ENCODE data around the gene SH3PXD2B. TPM values are rescaled to one million over a fixed set of nuclear protein-coding genes. Genes with fewer than 3 reads are reported as not detected.
"Not testable (repeated sequence)": the region's sequence is repeated elsewhere in the genome, so short reads cannot be mapped to it uniquely, and the experiment has no call there.

SH3PXD2B gene
- polyA plus RNA-seq, 6 donors from 2014 or later = not detected

DNA sequence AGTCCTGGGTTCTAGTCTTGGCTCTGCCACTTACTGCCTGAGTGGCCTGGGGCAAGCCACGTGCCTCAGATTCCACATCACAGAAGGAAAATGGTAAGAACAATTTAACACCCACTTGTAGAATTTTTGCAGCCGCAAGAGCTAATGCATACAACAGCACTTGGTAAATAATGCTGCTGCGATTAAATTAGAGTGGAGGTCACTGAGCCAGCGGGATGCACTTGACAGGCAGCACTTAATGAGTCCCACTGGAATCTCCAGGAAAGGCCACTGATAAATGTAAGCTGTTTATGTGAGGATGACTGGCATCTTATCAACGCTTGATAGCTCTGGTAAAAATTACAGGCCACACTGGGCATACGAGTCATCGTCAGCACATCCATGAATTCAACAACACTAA, 111.4 kb downstream of the SH3PXD2B start:
- Mint-ChIP-seq H3K27ac (peak overlapping the region in 1 of 6 donors; percentile 40), H3K27me3 (peaks cover 6 to 16% (median 11%) of the 10 kb centered on the region in 3 donors), H3K4me1 (no peaks in the 10 kb centered on the region), H3K4me3 (no peak overlapping the region), H3K36me3 (no peaks in the 10 kb centered on the region), H3K9me3 (no peaks in the 10 kb centered on the region)
- no peak for ATAC-seq (ENCODE audit: low read depth in 2 of 2)
- DNase-seq = no peak

DNA sequence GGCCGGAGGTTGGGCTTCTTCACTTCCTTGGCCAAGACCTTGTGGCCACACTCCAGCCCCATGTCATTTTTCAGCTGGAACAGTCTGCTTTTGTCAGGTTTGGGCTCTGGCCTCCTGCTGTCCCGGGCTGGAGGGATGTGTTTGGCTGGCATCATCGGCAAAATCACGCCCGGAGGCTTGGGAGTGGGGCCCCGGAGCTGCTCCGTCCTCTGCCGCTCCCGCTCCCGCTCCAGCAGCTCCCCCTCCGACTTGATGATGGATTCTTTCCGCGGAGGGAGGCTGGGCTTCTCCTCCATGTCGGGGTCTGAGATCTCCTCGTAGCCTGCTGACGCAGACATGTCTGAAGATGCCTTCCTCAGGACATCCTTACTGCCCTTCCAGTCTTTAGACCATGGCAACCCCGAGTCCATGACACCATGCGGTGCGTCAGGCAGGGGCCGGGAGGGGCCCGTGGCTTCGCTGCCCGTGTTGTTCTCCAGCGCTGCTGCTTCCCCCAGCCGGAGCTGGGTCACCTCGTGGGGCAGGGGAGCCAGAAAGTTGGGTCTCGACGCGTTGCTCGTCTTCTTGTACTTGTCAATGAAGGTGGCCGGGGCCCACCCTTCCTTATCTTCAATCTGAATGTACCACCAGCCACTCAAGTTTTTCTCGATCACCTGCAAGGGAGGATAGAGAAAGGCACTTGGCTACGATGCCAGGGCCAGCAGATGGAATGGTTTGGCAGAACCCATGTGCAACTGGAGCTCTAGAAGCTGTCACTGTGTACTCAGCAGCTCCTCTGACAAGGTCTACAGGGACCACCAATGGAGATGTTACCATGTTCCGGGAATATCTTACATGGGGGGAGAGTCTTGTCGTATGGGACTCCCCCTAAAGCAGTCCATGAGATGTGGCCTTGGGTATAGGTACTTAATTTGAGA, 114.8 kb downstream of the SH3PXD2B start:
- ATAC-seq (ENCODE audit: low read depth in 2 of 2) = no peak
- no peaks in the 10 kb centered on the region for H3K36me3 Mint-ChIP-seq
- no peak overlapping the region for H3K4me3 Mint-ChIP-seq
- DNase-seq = no peak
- H3K4me1 Mint-ChIP-seq = no peaks in the 10 kb centered on the region
- H3K27ac Mint-ChIP-seq = no peak overlapping the region
- H3K9me3 Mint-ChIP-seq = no peaks in the 10 kb centered on the region
- H3K27me3 Mint-ChIP-seq = peaks cover 11 to 26% (median 26%) of the 10 kb centered on the region in 3 donors

DNA sequence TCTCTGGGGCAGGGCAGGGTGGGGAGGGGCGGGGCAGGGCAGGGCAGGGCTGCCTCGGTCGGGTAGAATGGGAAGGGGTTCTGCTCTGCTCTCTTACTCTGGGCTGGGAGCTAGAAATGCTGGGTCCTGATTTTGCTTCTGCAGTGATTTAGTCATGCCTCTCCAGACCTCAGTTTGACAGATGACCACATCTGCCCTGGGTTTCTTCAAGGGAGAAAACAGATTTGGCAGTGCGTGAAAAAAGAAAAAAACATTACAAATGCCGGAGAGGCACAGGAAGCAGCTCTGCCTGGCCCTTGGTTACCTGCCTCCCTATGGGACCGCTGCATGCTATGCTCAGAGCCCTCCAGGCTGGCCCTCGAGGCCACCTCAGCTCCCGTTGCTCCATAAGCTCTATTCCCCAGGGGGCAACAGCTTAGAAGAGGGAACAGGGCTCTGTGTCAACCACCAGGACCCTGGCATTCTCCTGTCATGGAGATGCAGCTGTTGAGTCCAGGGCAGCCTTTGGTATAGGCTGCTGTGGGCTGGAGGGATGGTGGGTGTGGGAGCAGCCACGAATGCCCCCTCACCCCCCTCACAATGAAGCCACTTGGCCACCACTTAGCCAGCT, 117.5 kb downstream of the SH3PXD2B start:
- no peak for ATAC-seq (ENCODE audit: low read depth in 2 of 2)
- Mint-ChIP-seq H3K4me3 (no peak overlapping the region), H3K36me3 (no peaks in the 10 kb centered on the region), H3K9me3 (no peaks in the 10 kb centered on the region), H3K27ac (no peak overlapping the region), H3K4me1 (no peaks in the 10 kb centered on the region), H3K27me3 (peaks cover 11 to 26% (median 26%) of the 10 kb centered on the region in 3 donors)
- DNase-seq = no peak

DNA sequence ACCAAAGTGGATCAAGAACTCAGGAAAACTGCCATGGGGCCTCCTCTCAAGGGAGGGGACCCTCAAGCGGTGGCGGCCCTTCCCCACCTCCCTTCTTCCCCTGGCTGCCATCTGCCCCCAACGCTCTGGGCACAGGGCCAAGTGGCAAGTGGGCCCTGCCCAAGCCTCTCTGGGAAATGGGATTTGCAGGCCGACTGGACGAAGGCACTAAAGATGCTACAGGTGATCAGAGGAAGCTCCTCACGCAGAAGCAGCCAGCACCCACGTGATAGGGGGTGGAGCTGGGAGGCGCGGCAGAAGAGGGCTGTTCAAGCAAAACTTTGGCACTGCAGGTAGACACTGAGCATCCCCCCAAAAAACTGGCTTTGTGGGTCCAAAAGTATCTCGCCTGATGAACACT, 118.1 kb downstream of the SH3PXD2B start:
- Mint-ChIP-seq H3K27me3 (peaks cover 11 to 26% (median 25%) of the 10 kb centered on the region in 3 donors), H3K9me3 (no peaks in the 10 kb centered on the region), H3K4me1 (no peaks in the 10 kb centered on the region), H3K36me3 (no peaks in the 10 kb centered on the region), H3K4me3 (no peak overlapping the region), H3K27ac (no peak overlapping the region)
- DNase-seq (no peak), ATAC-seq (ENCODE audit: low read depth in 2 of 2) (no peak)

DNA sequence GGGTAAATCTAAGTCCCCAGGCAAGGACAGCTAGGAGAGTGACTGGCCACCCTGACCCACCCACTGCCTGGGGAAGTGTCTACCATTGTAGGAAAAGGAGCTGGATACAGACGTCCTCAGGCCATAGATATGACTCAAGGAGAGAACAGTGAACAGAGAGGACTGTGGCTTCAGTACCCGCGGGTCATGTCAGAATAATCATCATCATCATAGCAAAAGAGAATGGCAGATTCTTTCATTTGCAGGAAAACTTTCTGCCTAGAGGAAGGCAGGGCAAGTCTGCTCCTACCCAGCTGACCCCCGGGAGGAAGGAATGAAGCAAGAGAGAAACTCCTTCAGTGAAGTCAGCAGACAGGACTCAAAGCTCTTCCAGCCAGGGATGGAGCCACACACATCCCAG, 118.6 kb downstream of the SH3PXD2B start:
- Mint-ChIP-seq H3K27ac (no peak overlapping the region), H3K36me3 (no peaks in the 10 kb centered on the region), H3K4me1 (no peaks in the 10 kb centered on the region), H3K27me3 (peaks cover 7 to 26% (median 21%) of the 10 kb centered on the region in 3 donors), H3K9me3 (no peaks in the 10 kb centered on the region), H3K4me3 (no peak overlapping the region)
- ATAC-seq (ENCODE audit: low read depth in 2 of 2) = no peak
- DNase-seq = no peak

GRCh38 chr5:172334641-172335040, 119.7 kb downstream of the SH3PXD2B start:
- peak overlapping the region in 1 of 6 donors; percentile 27 for H3K27ac Mint-ChIP-seq
- ATAC-seq (ENCODE audit: low read depth in 2 of 2) = no peak
- H3K9me3 Mint-ChIP-seq = no peaks in the 10 kb centered on the region
- DNase-seq = no peak
- no peak overlapping the region for H3K4me3 Mint-ChIP-seq
- H3K36me3 Mint-ChIP-seq = no peaks in the 10 kb centered on the region
- H3K27me3 Mint-ChIP-seq = peaks cover under 1 to 24% (median 17%) of the 10 kb centered on the region in 3 donors
- H3K4me1 Mint-ChIP-seq = no peaks in the 10 kb centered on the region

- H3K4me1 Mint-ChIP-seq = no peaks in the 10 kb centered on the region
- no peaks in the 10 kb centered on the region for H3K9me3 Mint-ChIP-seq
- no peak overlapping the region for H3K27ac Mint-ChIP-seq
Measured at GRCh38 chr5:172334196-172334595, 120.1 kb downstream of the SH3PXD2B start.

DNA sequence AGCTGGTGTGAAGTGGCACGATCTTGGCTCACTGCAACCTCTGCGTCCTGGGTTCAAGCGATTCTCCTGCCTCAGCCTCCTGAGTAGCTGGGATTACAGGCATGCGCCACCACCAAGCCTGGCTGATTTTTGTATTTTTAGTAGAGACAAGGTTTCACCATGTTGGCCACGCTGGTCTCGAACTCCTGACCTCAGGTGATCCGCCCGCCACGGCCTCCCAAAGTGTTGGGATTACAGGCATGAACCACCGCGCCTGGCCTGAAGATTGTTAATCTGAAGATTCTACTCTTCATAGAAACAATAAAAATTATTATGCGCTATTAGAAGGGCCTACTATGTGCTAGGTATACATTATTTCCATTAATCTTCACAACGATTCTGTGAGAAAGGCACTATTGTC, 127.4 kb downstream of the SH3PXD2B start:
- H3K4me3 Mint-ChIP-seq; H3K36me3 Mint-ChIP-seq; H3K4me1 Mint-ChIP-seq; H3K9me3 Mint-ChIP-seq; H3K27ac Mint-ChIP-seq; H3K27me3 Mint-ChIP-seq; ATAC-seq (ENCODE audit: low read depth in 2 of 2); DNase-seq: not testable (repeated sequence)

More at GRCh38 chr5:172334196-172334595, 120.1 kb downstream of the SH3PXD2B start:
- no peak for ATAC-seq (ENCODE audit: low read depth in 2 of 2)
- Mint-ChIP-seq H3K4me3 (no peak overlapping the region), H3K27me3 (peaks cover 0 to 20% (median 14%) of the 10 kb centered on the region in 3 donors), H3K36me3 (no peaks in the 10 kb centered on the region)
- no peak for DNase-seq

DNA sequence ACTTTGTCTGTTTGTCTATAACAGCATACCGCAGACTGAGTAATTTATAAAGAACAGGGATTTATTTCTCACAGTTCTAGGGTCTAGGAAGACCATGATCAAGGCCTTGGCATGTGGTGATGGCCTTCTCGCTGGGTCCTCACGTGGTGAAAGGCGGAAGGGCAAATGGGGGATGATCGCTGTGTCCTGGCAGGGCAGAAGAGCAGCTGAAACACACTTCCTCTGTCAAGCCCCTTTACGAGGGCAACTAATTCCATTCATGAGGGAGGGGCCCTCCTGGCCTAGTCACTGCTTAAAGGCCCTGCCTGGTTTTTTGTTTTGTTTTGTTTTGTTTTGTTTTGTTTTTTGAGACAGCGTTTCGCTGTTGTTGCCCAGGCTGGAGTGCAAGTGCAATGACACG, 128.9 kb downstream of the SH3PXD2B start:
- ATAC-seq (ENCODE audit: low read depth in 2 of 2) (no peak), DNase-seq (no peak)
- no peaks in the 10 kb centered on the region for H3K36me3 Mint-ChIP-seq
- no peaks in the 10 kb centered on the region for H3K9me3 Mint-ChIP-seq
- peaks cover 12% of the 10 kb centered on the region in 3 donors for H3K4me1 Mint-ChIP-seq
- H3K27ac Mint-ChIP-seq = no peak overlapping the region
- H3K4me3 Mint-ChIP-seq = no peak overlapping the region
- no peaks in the 10 kb centered on the region for H3K27me3 Mint-ChIP-seq

DNA sequence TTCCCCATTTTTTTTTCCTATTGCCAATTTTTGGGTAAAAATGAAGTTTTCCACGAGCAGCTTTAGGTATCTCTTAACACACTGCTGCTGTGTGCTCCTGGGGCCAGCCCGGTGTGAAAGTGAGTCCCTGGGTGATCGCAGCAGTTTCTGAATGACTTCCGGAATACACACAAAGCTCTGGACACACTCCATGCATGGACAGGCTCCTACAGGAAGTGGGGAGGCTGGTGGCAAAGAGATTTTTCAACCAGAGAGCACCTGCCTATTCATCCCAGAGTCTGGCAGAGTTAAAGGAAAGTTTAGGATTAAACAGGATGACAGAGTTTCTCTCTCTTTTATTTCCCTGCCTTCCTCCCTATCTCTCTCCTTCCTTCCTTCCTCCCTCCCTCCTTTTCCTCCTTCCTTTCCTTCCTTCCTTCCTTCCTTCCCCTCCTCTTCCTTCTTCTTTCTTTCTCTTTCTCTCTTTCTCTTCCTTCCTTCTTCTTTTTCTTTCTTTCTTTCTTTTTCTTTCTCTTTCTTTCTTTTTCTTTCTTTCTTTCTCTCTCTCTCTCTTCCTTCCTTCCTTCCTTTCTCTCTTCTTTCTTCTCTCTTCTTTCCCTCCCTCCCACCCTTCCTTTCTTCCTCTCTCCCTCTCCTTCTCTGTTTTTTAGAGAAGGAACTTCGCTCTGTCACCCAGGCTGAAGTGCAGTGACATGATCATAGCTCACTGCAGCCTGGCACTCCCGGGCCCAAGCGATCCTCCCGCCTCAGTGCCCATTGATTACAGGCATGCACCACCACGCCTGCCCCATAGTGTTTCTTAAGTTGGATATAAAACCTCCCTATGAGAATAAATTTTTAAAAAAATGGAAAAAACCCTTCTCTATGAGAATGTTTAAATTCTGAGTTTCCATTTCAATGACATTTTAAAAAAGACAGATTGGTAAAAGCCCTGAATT, 132.0 kb downstream of the SH3PXD2B start:
- Mint-ChIP-seq H3K4me3 (peak overlapping the region in 5 of 8 donors; percentile 29 to 80 (median 52)), H3K27ac (peak overlapping the region in 5 of 6 donors; percentile 38 to 79 (median 54)), H3K27me3 (no peaks in the 10 kb centered on the region), H3K36me3 (no peaks in the 10 kb centered on the region), H3K9me3 (no peaks in the 10 kb centered on the region), H3K4me1 (peaks cover 12% of the 10 kb centered on the region in 3 donors)
- DNase-seq = no peak
- peak; percentile 38 to 45 for ATAC-seq (ENCODE audit: low read depth in 2 of 2)

DNA sequence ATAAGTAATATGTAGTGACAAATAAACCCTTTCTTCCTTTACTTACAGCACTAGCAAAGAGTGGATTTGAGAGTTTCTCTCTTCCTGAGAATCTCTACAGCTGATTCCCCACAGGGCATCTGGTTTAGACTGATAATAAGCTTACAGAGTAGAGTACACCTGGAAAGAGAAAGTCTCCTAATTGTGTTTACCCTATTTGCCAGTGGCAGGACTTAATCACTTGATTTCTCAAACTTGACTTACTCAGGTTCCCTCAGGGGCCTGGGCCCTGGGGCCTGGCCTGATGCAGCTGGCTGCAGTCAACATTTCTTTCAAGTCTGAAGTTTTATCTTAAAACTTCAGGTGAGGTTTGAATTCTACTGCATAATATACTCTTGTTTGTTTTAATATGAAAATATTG, 132.7 kb downstream of the SH3PXD2B start:
- Mint-ChIP-seq H3K27me3 (no peaks in the 10 kb centered on the region), H3K4me3 (peak overlapping the region in 1 of 8 donors; percentile 29), H3K36me3 (no peaks in the 10 kb centered on the region), H3K4me1 (peaks cover 12% of the 10 kb centered on the region in 3 donors), H3K27ac (peak overlapping the region in 2 of 6 donors; percentile 7 to 79), H3K9me3 (no peaks in the 10 kb centered on the region)
- ATAC-seq (ENCODE audit: low read depth in 2 of 2) (no peak), DNase-seq (no peak)

GRCh38 chr5:172319708-172320441, 134.4 kb downstream of the SH3PXD2B start:
- no peak for DNase-seq
- Mint-ChIP-seq H3K4me3 (peak overlapping the region in 1 of 8 donors; percentile 31), H3K27ac (peak overlapping the region in 2 of 6 donors; percentile 36 to 52), H3K27me3 (no peaks in the 10 kb centered on the region), H3K4me1 (peaks cover 12% of the 10 kb centered on the region in 3 donors), H3K36me3 (no peaks in the 10 kb centered on the region), H3K9me3 (no peaks in the 10 kb centered on the region)
- no peak for ATAC-seq (ENCODE audit: low read depth in 2 of 2)

All from naive B cell (primary cell).